GM21717 (cell line): ENCODE data around the gene GLIPR1L2.

Experiments used
- ATAC-seq: cut with Tn5 transposase; IDR thresholded peaks from one replicate; pipeline ENCODE4 v1.9.1; 2021; ENCODE audit warnings: mild to moderate bottlenecking, moderate library complexity; ENCODE audit not compliant: unreplicated experiment

GLIPR1L2 gene

DNA sequence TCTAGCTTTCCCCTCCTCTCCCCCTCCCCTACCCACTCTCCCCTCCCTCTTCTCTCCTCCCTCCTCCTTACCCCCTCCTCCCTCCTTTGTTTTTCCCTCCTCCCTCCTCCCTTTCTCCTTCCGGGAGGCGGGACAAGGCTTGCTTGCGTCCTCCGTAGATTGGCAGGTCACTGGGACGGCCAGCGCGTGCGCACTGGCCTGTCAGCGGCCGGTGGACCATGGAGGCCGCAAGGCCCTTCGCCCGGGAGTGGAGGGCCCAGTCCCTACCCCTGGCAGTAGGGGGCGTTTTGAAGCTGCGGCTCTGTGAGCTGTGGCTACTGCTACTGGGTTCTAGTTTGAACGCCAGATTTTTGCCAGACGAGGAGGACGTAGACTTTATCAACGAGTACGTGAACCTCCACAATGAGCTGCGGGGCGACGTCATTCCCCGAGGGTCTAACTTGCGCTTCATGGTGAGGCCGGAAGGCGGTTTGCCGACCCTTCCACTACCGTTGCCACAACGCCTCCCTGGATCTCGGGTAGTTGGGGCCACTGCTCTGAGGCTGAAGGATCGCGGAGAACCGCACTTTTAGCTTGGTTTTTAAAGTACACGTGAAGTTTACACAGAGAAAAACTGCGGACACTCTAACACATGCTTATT is at the start of gene GLIPR1L2:
TSS of gene GLIPR1L2 (plus strand) at position 191 of the 640 bp plus-strand sequence. CDS start at position 219, 28 bp downstream.
- ATAC-seq = peak; percentile 94

DNA sequence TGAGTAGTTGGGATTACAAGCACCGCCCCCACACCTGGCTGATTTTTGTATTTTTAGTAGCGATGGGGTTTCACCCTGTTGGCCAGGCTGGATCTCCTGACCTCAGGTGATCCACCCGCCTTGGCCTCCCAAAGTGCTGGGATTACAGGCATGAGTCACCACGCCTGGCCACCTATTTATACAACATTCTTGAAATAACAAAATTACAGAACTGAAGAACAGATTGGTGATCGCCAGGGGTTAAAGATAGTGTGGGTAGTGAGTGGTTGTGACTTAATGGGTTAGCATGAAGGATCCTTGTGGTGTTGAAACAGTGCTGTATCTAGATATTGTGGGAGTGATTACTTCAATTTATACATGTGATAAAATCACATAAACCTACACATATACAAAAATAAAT is 49.0 kb upstream of the GLIPR1L2 start:
- ATAC-seq = no peak

DNA sequence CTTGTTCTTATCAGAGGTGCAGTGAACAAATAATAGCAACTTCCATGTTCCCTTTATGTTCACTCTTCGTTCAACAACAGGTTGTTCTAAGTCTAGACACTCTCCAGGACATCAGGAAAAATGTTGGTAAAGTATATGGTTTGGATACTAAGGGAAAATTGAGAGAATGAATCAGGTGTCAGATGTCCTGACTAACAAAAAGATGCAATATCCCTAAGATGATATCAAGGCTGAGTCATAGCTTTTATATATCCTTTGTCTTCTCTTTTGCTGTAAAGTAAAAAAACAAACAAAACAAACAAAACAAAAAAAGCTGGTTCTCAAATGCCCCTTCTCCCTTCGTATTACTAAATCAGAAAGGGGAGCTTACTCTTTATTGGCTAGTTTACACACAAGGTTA is 45.4 kb upstream of the GLIPR1L2 start:
- ATAC-seq = no peak

DNA sequence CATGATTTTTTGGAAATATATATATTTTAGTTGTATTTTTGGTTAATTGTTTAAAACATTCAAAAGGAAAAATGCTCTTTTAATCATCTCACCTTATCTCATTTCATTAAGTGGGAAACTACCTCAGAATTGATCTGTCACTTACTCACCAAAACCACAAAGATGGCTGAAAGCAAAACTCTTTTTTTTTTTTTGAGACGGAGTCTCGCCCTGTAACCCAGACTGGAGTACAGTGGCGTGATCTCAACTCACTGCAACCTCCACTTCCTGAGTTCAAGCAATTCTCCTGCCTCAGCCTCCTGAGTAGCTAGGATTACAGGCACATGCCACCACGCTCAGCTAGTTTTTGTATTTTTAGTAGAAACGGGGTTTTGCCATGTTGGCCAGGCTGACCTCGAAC is 44.7 kb upstream of the GLIPR1L2 start:
- ATAC-seq = peak; percentile 50

DNA sequence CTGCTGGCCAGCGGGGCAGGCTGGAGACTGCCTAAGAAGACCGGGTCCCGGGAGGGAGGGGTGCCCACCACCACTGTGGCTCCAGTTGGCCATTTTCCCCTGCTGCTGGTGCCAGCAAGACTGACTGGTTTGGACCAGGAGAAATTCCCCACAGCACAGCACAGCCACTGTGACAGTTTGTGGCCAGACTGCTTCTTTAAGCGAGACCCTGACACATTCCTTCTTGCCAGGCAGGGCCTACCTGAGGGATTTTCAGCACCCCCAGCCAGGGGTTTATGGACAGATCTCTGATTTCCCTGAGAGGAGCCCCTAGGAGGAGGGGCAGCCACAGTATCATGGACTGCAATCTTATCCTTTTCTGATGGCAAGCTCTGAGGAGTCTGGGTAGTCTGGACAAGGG is 40.9 kb upstream of the GLIPR1L2 start:
- no peak for ATAC-seq

DNA sequence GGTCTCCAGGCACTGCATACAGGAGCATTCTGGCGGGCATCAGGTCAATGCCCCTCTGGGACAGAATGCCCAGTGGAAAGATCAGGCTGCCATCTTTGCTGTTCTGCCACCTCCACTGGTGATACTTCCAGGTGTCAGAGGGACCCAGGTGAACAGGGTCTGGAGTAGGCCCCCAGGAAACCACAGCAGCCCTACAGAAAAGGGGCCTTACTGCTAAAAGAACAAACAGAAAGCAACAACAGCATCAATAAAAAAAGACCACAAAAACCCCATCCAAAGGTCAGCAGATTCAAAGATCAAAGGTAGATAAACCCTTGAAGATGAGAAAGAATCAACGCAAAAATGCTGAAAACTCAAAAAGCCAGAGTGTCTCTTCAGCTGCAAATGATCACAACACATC is 40.5 kb upstream of the GLIPR1L2 start:
- ATAC-seq = no peak

DNA sequence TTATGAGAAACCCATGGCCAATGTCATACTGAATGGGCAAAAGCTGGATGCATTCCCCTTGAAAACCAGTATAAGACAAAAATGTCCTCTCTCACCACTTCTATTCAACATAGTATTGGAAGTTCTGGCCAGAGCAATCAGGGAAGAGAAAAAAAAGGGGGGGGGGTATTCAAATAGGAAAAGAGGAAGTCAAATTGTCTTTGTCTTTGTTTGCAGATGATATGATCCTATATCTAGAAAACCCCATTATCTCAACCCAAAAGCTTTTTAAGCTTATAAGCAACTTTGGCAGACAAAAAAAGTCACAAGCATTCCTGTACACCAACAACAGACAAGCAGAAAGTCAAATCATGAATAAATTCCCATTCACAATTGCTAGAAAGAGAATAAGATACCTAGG is 36.9 kb upstream of the GLIPR1L2 start:
- ATAC-seq = no peak

DNA sequence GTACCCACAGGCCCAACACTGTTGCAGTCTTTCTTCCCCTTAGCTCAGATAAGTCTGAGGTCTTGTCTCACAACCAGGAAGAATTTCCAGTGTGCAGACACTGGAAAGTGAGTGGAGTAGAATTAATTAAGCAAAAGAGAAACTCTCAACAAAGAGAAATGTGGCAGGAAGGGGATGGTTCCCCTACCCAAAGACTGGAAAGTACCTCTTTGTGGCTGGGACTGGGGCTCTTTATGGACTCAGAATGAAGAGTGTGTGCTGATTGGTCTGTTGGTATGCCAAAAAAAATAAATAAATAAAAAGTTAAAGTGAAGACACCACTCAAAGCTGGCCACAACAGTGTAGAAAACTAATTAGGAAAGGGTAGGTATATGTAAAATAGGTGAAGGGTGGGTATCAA is 30.0 kb upstream of the GLIPR1L2 start:
- ATAC-seq = peak; percentile 52

DNA sequence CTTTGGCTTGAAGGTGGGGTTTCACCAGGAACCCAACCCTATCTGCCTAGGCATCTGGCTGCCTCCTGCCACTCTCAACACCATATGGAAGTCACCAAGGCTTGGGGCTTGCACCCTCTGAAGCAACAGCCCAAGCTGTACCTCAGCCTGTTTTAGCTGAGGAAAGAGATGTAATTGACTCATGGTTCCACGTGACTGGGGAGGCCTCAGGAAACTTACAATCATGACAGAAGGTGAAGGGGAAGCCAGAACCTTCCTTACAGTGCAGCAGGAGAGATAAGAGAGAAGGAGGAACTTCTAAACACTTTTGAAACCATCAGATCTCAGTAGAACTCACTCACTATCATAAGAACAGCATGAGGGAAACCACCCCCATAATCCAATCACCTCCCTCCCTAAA is 29.5 kb upstream of the GLIPR1L2 start:
- ATAC-seq = no peak

DNA sequence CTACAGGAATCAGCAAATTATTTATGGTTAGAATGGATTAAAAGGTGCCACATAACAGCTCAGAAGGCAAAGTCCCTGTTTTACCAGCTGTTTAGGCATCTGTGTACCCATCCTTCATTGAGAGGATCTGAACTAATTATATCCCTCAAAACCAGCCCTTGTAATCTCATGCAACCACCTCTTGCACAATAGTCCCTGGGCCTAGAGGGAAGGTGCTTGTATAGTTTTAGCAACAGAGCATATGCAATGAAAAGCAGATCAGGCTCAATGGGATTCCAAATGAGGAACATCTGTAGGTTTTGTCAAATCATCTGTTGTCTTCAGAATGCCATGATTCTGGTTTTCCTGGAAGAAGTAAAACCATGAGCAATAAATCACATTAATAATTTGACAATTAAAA is 26.0 kb upstream of the GLIPR1L2 start:
- no peak for ATAC-seq

DNA sequence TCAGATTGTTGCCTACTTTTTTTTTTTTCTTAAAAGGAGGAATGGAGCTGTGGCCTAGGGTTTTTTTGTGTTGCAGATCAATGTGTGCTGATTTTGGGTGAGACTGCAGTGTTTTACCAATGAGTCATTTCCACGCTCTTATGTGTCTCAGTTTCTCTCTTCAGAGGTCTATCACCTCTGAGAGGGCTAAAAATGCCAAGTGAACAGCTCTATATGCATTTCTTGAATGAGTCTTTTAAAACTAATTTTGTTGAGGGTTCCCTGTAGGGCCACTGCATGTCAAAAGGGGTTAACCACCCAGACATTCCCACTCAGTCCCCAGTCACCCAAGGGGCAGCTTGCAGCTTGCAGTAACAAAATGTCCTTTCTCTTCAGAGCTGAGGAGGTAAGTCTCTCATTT is 24.3 kb upstream of the GLIPR1L2 start:
- peak; percentile 70 for ATAC-seq

DNA sequence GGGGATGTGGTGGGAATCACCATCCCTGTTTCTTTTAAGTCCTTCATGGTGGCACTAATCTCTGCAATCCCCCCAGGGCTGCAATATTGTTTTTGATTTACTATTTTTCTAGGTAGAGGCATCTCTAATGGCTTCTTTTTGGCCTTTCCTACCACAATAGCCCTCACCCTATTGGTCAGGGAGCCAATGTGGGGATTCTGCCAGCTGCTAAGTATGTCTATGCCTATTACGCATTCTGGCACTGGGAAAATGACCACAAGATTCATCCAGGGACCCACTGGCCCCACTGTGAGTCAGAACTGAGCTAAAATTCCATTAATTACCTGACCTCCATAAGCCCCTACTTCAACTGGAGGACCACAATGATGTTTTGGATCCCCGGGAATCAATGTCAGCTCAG is 15.9 kb upstream of the GLIPR1L2 start:
- ATAC-seq = no peak

DNA sequence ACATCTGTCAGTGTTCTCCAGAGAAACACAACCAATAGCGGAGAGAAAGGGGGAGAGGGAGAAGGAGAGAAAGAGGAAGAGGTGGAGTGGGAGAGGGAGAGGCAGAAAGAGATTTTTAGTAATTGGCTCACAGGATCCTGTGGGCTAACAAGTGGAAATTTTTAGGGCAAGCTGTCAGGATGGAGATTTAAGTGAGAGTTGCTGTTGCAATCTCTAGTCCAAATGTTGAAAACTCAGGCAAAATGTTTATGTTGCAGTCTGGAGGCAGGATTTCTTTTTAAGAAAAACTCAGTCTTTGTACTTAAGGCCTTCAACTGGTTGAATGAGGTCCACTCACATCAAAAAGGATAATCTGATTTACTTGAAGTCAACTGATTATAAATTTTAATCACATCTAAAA is 12.5 kb upstream of the GLIPR1L2 start:
- no peak for ATAC-seq

DNA sequence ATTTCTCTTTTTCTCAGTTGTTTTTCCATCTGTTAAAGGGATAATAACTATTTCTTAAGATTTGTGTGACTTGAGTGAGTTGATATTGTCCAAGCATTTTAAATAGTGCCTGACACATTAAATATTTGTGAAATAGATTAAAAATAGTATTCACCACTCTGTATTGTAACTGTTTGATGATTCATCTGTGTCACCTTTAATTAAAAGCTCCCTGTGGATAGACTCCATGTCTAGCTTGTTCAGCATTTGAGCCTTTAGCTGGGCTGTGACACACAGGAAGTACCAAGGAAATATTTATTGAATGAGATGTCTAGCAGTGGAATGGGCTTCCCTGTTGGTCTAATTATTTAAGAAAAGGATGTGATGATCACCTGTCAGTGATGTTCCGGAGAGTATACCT is 1.8 kb upstream of the GLIPR1L2 start:
- ATAC-seq = no peak

DNA sequence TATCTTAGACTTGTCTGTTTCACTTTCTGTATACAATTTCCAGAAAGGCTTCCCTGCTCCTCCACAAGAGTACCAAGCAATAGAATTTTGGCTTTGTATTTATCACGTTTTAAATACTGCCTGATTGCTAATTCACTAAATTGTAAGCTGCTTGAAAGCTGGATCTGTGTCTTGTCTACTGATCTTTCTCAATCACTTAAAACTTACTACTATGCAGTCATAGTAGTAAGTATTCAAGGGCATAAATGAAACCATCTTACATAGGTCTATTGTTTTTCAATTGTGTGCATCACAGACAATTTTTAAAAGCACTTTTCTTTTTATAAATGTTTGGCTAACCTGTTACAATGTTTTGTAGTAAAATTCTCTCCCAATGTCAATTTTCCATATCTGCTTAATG is 1.2 kb upstream of the GLIPR1L2 start:
- no peak for ATAC-seq

DNA sequence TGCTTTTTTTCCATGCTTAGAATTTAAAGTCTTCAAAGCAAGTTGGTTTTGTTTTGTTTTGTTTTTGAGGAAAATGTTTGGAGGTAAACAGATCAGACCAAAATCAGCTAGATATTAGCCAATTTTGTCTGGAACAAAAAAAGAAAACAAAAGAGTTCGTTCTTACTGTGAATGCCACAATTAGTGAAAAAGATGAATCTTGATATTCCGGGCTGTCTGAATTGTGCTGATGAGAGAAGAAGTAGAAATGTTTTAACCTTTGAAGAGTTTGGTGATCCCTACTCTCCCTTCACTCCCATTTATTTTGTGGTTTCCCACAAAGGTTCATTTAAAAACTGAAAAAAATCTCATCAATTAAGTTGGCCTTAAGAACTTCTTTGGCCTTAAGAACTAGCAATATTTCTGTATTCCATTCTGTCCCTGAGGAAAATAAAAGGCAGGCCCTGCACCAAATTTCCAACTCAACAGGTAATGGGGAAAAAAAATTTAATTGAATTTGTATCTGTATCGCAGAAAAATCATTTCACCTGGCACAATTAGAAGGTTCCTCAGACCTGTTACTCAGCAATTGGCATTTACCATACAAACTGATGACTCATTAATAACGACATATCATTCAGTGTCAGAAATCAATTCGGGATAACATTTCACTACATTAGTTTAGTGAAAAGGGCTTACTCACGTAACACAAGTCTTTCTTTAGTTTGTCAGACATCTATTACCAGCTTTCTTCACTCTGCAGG is 562 bp upstream of the GLIPR1L2 start:
- no peak for ATAC-seq

DNA sequence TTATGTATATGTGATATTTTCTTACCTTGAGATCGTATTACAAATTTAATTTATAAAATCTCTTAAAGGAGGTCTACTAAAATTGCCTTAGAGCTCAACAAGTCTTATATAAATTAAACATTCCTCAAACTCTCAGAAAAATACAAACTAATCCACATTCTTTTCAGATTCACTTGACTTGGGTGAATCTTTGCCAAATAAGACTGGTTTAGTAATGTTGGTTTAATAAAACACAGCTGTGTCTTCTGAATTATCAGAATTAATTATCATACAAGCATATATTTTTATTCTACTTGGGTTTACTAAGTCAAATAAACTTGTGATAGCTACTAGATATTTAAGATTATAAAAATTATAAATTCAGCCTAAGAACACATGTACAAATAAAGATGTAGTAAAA is 13.3 kb downstream of the GLIPR1L2 start:
- no peak for ATAC-seq

DNA sequence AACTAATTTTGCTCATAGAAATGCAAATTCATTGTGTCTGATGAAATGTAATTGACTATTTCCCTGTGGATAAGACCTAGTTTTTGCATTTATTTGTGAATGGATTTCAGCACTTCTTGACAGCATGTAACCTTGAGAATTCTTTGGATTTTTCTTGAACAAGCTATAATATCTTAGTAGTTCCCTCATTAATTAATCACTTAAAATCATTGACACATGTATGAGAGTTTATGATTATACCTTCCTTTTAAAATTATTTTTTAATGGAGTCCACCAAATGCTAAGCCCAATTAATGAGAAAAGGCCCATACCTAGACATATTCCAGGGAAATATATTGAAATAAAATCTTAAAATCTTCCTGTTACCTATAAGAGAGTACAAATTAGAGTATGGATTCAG is 16.8 kb downstream of the GLIPR1L2 start:
- ATAC-seq = no peak

DNA sequence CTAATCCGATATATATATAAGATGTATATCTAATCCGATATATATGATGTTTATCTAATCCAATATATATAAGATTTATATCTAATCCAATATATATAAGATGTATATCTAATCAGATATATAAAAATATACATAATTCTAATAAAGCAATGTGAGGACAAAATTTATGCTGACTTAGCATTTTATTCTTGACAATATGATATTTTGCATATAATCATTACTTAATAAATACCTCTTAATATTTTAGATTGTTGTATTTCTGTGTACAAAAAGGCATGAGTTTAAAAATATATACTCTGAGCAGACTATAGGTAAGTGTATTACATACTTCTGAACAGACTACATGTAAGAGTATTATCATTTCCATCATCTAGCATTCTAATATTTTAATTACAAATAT is 18.9 kb downstream of the GLIPR1L2 start:
- ATAC-seq = no peak

DNA sequence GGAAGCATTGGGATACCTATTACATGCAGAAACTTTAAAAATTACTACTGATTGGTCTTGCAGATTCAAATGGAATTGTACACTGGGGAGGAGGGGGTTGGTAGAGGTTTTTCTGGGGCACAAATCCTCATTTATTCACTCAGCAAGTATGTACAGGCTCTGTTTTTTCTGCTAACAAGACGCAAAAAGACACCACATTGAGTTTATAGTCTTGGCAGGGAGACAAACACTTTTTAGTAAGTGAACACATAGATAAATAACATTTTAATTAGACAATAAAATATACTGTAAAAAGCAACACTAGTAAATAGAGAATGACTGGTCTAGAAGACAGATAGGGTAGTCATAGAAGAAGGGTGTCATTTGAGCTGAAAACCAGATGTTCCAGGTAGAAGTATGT is 23.8 kb downstream of the GLIPR1L2 start:
- no peak for ATAC-seq

DNA sequence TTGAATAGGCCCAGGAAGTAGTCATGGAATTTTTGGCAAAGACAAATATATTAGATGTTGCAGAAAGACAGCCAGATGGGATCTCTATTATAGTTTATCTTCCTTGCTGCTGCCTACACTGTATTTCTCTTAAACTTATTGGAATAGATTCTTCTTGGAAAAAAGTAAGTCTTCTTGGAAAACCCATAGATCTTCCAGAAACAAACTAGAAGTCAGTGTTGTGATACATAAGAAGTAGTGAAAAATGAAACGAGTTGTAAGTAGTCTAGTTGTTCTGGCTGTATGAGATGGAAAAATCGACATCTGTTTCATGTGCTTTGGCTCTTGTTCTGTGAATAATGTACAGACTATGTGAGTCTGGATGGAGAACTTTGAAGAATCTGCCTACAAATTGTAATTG is 29.0 kb downstream of the GLIPR1L2 start:
- ATAC-seq = no peak

DNA sequence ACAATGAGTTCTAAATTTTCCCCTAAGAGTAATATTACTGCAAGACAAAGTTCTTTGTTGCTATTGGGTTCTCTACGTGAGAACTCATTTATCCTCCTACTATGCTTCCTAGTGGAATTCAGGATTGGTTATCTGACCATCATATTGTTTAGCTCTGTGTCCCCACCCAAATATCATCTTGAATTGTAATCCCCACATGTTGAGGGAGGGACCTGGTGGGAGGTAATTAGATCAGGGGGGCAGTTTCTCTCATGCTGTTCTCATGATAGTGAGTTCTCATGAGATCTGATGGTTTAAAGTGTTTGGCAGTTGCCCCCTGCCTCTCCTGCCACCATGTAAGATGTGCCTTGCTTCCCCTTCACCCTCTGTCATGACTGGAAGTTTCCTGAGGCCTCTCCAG is 36.6 kb downstream of the GLIPR1L2 start:
- ATAC-seq = no peak

DNA sequence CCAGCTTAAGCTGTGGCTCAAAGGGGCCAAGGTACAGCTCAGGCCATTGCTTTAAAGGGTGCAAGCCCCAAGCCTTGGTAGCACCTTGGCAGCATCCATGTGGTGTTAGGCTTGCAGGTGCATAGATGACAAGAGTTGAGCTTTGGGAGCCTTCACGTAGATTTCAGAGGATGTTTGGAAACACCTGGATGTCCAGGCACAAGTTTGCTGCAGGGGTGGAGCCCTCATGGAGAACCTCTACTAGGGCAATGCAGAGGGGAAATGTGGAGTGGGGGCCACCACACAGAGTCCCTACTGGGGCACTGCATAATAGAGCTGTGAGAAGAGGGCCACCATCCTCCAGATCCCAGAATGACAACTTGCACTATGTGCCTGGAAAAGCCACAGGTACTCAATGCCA is 37.9 kb downstream of the GLIPR1L2 start:
- ATAC-seq = no peak
